NCI-H446 treated with DMSO at 0.1 percent for 48 hours (cell line): ENCODE data around the gene ABHD8.

Experiments
- DNase-seq: peaks from one replicate; lab custom pipeline; 2025; lab: John Stamatoyannopoulos, UW

The ABHD8 gene

GRCh38 chr19:17242431-17243208 lies 60.6 kb downstream of the ABHD8 start:
- no peak for DNase-seq
